HG03571 (cell line): Measurements from ENCODE around the gene LRMDA.

Experiments
- ATAC-seq: cut with Tn5 transposase; IDR thresholded peaks from one replicate; pipeline ENCODE4 v1.9.1; 2021; ENCODE audit not compliant: unreplicated experiment

The LRMDA gene

GRCh38 chr10:75936841-75937240 lies 505.4 kb downstream of the LRMDA start:
- ATAC-seq = no peak

- no peak for ATAC-seq
Measured at GRCh38 chr10:75937823-75938222, 506.4 kb downstream of the LRMDA start.

- no peak for ATAC-seq
Measured at GRCh38 chr10:75938380-75939122, 507.1 kb downstream of the LRMDA start.

DNA sequence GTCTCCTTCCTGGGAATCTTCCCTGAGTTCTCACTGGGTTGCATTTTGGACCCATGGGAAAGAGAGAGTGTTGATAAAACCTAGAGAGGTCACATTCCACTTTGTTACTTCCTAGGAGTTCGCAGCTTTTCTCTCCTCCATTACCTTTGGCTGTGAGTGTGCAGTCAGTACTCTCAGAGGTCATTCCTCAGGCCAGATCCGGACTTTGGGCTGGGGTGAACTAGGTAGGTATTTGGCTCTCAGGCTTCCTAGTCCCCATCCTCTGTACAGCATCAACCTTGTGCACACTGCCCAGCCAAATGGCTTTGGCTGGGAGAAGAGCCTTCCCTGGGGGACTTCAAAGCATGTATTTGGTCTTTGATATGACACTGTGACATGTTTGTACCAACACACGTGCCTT lies 508.1 kb downstream of the LRMDA start:
- no peak for ATAC-seq

DNA sequence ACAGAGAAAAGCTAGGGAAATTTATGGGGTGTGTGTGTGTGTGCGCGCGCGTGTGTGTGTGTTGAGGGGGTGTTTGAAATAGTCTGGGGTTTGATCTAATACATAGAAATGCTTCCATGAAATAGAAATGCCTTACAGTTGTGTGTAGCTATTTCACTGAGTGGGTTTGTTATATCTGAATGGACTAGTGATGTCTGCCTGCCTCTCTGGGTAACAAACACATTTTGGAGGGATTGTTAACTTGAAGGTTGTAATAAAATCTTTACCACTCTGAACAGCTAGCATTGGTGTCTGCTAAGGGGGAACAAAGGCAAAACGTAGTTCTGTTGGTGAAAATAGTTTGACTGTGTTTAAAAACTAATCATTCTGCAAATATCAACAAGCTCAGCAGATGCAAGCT lies 509.3 kb downstream of the LRMDA start:
- no peak for ATAC-seq

DNA sequence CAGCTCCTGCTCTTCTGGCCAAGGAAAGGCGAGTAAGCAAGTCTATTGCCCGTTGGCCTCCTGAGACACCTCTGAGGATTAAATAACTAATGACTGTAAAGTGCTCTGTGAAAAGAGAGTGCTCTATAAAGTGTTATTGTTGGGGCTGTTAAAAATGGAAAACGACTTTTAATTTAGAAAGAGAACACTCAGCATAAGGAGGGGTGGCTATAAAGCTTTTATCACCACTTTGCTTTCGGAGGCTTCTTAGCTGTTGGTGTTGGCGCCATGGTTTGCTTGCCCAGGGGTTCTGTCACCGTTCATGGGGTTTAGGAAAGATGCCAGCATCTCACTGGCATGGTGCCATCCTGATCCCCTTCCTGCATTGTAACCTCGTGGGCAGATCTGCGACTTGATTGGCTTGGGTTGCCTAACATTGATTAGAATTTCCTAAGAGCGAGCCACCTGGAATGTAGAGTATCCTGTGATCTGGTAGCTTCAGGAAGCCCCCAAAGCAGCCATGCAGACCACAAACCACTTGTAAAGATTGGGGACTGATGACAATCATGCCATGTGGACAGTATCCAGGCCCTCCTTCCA lies 509.9 kb downstream of the LRMDA start:
- no peak for ATAC-seq

DNA sequence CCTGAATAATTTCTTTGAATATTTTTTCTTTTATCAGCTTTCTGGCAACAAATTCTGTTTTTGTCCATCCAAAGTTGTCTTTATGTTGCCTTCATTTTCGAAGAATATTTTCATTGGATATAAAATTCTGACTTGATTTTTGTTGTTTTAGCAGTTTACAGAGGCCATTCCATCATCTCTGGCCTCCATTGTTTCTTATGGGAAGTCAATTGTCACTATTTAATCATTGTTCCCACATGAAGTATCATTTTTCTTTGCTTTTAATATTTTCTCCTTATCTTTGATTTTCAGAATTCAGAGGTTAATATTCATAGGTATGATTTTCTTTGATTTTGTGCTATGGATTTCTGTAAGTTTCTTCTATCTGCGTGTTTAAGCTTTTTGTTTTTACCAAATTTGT lies 512.6 kb downstream of the LRMDA start:
- ATAC-seq = no peak

DNA sequence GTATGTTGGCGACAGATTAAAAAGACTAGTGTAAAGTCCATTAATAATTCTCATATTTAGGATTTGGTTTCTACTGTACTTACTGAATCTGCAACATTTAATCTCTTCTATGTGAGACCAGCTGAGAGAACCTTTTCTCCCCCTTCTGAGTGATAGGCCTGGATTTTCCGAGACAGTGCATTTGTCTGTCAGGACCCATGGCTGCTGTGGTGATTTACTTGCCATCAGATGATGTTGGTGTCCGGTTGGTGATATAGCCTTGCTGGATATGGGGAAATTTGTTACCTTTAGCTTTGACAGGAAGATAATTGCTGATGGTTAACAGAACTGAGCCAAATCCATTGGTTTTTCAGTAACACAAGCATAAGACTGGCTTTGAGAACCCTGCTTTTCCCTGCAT lies 517.2 kb downstream of the LRMDA start:
- no peak for ATAC-seq

DNA sequence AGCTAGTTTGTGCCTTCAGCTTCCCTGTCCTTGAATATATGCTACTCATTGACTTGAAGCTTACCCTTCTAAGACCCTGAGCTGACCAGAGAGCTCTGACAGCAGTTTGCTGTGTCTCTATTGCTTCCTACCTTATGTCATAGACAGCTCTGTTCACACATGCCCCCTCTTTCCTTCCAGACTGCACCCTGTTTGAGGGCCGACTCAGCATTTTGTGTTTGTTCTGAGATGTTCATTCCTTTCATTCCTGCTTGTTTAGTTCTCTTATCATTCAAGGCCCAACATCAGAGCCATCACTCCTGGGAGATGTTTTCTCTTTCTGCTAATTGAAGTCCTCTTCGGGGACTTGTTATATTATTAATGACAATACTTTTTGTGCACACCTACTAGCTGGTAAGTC lies 518.9 kb downstream of the LRMDA start:
- no peak for ATAC-seq

DNA sequence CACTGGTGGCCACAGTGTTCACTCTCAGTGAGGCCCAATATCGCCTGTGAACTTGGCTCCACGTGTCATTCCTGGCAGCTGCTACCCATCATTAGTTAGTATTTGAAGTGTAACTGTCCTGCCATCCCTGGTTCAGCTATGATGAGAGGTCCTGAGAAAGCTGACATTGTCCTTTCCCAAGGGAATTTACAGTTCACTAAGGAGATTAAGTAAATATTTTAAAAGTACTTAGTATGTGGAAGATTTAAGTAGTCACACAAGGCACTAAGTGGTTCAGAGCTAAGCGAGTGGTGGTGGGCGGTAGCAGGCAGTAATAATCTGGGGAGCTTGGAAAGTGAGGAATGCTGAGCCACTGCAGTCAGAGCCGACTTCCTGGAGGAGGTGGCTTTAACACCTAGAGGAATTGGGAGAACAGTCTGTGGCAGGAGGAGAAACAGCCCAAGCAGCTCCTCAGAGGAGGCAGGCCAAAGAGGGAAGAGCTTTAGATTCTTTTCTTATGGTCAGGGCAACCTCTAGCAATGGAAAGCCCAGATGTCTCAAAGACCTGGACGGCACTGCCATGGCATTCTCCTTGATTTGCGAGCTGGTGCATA lies 519.7 kb downstream of the LRMDA start:
- ATAC-seq = no peak

DNA sequence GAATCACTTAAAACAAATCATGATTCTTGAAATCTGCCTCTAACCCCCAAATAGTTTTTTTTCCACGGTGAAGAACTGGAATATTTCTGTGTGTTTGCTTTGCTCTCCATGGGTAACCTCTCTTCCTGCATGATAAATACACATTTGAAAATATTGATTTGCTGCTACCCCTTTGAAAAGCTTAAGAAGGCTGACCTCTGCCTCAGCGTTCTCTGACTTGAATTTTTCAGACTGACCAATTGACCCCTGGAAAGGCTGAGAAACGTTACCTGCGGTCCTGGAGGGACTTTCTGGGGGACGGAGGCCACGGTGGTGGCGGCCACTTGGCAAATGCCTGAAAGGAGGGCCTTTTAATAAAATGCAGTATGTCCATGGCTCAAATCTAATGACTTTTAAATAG lies 520.2 kb downstream of the LRMDA start:
- no peak for ATAC-seq

GRCh38 chr10:75952093-75952492 lies 520.7 kb downstream of the LRMDA start:
- ATAC-seq = no peak

DNA sequence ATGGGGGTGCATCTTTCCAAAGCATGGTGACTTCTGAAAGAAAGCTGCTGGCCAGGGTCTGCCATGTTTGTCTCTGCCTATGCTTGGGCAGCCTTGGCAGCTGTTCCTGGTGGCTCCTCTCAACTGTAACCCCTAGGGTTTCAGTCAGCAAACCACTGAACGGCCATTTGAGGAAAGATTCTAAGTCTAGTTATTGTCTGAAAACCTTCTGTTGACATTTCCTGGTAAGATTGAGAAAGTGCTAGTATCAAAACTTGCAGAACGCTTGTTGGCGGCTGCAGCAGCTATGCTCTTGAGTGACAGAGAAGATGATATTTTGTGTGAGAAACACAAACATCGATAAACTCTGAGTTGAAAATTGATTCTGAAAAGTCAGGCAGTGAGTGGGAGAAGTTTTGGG lies 523.1 kb downstream of the LRMDA start:
- no peak for ATAC-seq

DNA sequence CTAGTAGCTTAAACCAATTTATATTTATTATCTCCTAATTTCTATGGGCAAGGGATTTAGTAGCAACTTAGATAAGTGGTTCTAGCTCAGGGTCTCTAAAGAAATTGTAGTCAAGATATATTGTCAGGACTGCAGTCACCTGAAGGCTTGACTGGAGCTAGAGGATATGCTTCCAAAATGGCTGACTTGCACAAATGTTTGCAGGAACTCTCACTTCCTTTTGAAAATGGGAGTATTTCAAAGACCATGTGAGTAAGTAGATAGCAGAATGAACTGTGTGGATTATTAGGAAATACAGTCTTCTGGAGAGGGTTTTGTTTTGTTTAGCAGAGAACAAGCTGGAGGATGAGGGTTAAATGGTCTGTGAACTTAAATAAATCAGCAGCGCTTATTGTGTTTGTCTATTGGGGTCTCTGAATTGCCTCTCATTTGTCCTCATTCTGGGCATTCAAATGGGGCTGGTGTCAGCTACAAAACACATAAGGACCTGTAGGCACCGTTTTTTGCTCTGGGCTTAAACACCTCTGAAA lies 524.6 kb downstream of the LRMDA start:
- no peak for ATAC-seq

DNA sequence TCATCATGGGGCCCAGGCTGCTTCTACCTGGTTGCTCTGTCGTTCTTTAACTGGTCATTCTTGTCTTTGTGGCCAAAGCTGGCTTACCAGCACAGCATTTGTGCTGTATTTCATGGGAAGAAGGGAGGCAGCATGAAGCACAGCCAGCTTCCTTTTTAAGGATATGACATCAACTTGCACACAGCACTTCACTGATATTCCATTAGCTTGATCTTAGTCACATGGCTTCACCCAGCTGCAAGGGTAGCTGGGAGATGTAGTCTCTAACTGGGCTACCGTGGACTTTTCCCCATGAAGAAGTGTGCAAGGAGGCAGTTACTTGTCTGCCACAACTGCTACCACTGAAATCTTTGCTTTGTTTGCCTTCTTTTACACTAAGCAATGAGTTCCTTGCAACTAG lies 525.2 kb downstream of the LRMDA start:
- no peak for ATAC-seq

DNA sequence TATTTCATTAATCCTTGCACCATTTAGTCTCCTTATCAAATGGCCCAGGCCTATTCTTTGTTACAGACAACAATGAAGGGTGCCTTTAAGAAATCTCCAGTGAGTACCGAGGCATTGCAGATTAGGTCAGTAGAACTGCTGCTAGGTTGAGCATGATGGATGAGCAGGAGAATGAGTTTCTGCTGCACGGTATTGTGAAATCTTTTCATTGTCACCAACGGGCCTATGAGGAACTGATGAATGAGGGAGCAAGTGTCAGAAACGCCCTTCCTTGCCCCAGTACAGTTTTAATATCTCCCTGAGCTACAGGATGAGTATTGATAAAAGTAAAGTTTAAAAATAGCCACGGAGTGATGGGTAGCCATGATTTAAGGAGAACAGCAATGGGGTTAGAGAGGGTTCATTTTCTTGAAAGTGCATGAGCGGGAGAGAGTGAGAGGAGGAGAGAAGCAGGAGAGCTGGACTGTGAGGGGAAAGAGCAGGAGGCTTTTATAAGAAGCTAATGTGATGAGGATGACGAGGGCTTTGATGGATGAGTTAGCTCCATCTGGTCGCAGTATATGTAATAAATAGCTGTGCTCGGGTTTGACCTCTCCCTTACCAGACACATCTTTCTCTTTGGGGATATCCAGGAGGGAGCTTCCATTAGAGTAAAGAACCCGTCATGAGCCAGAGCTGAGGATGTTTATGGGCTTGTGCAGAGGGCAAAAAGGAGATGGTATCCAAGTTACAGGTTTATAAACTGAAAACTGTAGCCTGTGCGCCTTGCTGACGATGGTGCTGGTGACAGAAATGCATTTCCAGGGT lies 526.1 kb downstream of the LRMDA start:
- no peak for ATAC-seq

GRCh38 chr10:75959209-75959608 lies 527.8 kb downstream of the LRMDA start:
- no peak for ATAC-seq

DNA sequence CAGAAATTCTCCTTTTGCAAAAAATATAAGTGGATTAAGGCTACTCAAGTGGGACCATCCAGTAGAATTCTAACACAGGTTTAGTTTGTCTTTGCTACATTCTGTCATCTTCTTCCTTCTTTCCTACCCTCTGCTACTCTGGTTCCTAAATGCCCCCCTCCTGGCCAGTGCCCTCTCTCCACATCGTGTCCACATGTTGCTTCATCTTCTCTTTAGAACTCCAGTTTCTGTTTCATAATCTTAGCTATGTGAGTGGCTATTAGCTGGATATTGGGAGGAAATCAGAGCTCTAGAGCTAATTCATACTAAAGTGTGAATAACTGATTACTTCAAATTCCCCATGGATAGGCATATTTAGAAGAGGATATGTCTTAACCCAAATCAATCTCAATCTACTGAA lies 528.5 kb downstream of the LRMDA start:
- ATAC-seq = no peak

- ATAC-seq = no peak
Measured at GRCh38 chr10:75962395-75963061, 531.1 kb downstream of the LRMDA start.

DNA sequence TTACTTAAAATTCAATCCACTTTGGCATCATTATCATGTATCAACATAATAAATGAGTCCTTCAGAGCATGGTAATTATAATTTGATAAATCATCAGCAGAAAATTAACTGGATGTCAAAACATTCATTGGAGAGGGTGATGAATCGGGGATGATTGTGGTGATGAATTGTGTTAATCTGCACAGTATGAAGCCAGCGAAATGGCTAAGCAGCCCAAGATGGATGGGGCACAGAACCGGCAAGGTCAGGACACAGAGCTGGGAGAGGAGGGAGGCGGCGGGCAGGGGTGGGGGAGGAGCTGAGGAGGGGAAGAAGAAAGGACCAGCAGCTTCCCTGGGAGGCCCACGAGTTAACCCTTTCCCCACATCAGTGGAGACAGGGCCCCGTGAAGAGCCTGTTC lies 536.1 kb downstream of the LRMDA start:
- ATAC-seq = no peak

DNA sequence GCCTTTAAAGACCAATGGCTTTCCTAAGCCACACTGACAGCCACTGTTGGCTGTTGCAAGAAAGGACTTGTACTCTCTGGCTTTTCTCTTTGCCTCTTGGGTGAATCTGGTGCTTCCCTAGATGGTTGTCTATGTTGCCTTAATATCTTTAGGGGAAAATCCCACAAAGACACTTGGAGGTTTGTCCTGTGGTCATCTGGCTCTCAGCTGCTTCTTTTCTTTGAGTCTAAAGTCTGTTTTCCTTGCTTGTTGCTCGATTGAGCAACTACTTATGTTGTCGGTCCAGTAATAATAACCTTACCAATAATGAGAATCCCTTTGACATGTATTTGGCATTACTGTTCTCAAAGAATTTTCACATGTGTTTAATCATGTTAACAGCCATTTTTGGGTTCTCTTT lies 537.6 kb downstream of the LRMDA start:
- no peak for ATAC-seq
